Cardiac fibroblast (primary cell): Measurements from ENCODE around the gene APH1B.

ENCODE experiments used
- DNase-seq, 2 donors: peaks; one replicate each; pipeline versions ENCODE4 v3.0.0 to v3.0.0-alpha.2; 2010; ENCODE audit warnings: low read depth in 2 of 2
- H3K4me3 ChIP-seq, 2 donors: replicated peaks in 1 of 2; 1 replicate in 1 of 2; 2 replicates in 1 of 2; pipeline ENCODE4 v1.5.1; 2011; ENCODE audit warnings: low read depth in 2 of 2, low read length in 2 of 2, mild to moderate bottlenecking in 2 of 2, moderate library complexity in 1 of 2
- TF ChIP-seq, protein P1 (sequence below): IDR thresholded peaks from one replicate; pipeline ENCODE4 v1.5.1; 2011; ENCODE audit warnings: low read depth, mild to moderate bottlenecking, low read length, inconsistent platforms

The APH1B gene

DNA sequence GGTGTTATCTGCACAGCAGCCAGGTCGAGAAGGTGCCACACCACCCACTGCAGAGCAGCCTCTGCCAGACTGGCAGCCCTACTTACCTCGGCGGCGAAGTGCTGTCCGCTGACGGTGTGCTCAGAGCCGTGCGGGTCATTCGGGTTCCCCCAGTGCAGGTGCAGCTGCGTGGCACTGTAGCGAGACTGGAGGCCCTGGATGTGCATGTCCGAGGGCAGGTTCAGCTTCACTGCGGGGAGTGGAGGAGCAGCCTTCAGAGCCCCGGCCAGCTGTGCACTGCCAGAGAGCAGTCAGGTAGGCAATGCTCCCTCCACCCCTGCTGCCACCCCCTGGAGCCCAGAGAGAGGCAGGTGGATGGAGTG lies 68.0 kb downstream of the APH1B start:
- DNase-seq: no peak
- H3K4me3 ChIP-seq: no peak overlapping the region
- TF ChIP-seq, protein P1, sequence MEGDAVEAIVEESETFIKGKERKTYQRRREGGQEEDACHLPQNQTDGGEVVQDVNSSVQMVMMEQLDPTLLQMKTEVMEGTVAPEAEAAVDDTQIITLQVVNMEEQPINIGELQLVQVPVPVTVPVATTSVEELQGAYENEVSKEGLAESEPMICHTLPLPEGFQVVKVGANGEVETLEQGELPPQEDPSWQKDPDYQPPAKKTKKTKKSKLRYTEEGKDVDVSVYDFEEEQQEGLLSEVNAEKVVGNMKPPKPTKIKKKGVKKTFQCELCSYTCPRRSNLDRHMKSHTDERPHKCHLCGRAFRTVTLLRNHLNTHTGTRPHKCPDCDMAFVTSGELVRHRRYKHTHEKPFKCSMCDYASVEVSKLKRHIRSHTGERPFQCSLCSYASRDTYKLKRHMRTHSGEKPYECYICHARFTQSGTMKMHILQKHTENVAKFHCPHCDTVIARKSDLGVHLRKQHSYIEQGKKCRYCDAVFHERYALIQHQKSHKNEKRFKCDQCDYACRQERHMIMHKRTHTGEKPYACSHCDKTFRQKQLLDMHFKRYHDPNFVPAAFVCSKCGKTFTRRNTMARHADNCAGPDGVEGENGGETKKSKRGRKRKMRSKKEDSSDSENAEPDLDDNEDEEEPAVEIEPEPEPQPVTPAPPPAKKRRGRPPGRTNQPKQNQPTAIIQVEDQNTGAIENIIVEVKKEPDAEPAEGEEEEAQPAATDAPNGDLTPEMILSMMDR: no peak

DNA sequence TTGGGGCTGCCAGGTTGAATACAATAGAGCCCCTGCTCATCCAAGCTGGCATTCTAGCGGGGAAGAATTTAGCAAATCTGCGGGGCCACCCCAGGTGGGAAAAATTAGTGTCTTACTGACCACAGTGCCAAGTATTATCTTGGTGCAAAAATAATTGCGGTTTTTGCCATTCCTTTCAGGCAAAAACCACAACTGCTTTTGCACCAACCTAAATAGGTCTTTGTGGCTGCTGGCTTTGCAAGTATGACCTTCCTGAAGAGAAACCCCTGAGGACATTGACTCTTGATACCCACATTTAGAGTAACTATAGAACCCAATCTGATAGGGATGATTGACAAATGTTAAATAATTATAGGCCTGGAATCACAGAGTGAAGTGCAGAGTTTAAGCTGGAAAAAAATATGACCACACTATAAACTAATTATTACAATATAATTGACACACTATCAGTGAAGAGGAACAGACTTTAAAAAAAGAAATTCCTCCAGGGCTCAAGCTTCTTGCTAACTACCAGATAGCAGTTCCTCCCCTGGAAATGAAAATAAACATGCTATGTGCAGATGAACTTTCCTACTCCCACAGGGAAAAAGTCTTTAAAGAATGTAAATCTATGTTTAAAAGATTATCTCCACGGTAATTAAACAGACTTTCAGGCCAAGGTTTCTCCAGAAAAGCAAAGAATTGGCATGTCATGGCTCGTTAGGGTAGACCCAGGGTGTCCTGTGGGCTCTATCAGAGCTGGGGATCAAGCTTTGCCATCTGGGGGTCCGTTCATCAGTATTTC lies 69.9 kb downstream of the APH1B start:
- peak in 1 of 2 donors; percentile 47 for DNase-seq
- no peak overlapping the region for H3K4me3 ChIP-seq
- TF ChIP-seq, protein P1: no peak

DNA sequence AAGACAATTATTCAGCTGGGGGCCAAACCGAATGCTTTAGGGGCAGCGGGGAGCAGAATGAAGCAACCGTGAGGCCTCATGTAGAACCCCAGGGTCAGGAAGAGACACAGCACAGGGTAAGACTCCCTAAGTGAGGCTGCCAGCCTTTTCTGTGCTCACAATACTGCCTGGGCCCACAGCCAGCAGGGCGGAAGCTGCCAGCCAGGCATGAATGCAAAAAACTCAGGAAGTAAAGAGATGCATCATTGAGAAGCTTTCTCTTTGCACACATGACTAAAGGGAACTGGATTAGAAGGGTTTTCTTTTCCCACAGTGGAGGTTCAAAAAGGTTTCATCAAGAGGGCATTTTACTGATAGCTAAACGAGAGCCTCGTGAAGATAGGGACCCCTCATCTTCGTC lies 71.0 kb downstream of the APH1B start:
- TF ChIP-seq, protein P1: no peak
- no peak overlapping the region for H3K4me3 ChIP-seq
- DNase-seq: peak; percentile 83 to 87

DNA sequence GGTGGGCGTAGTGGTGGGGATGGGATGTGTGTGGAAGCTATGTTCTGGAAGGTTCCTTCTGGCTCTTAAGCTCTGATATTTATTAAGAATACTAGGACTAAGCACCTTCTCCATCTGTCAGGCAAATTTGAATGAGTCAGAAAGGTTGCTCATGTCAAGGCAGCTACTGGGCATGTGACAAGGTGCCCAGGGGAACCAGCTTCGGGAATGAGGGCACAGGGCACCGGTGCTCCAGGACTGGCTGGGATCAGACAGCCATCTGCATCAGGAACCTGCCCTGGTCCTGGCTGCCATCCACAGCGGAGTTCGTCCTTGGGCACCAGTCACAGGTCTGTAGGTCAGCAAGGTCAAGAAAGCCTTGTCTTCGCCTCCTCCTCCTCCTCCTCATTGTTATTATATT lies 71.8 kb downstream of the APH1B start:
- no peak overlapping the region for H3K4me3 ChIP-seq
- DNase-seq: peak in 1 of 2 donors; percentile 35
- TF ChIP-seq, protein P1: no peak

DNA sequence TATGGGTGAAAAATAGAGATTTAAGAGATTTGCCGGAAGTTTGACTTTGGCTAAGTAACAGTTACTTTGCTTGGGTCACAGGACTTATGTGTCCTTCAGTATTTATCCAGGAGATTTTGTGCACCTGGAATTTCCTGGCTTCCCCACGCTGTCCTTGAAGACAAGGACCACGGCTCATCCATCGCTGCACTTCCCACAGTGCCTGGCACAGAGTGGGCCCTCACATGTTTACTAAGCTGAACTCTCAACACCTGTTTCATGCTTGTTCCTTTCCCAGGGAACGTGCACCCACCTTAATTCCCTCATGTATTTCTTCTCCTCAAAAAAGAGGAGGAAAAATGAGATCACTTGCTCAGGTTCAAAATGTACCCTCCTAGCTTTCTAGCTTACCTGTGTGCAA lies 72.2 kb downstream of the APH1B start:
- H3K4me3 ChIP-seq: no peak overlapping the region

DNA sequence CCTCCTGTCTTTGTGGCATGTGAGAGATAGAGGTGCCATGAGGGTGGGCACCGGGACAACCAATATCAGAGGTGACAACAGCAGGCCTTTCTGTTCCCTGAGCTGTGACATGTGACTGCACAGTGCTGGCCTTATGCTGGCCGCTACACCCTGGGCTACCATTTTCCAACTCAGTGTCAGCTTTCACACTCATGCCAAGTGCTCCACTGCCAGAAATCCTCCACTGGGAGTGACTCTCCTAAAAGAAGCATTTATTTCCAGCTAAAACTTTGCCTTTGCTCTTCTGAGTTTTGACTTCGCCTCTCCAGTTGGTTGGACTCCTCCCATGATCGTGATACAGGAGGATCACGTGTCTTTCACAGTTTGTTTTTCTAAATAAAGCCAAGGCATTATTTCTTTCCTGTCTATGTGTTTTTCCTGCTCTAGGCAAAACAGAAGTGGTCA lies 72.8 kb downstream of the APH1B start:
- TF ChIP-seq, protein P1: no peak
- H3K4me3 ChIP-seq: no peak overlapping the region
- DNase-seq: peak in 1 of 2 donors; percentile 51

More for the DNA sequence above, 72.2 kb downstream of the APH1B start:
- TF ChIP-seq, protein P1: no peak
- DNase-seq: no peak
